Stimulated activated naive CD8-positive, alpha-beta T cell treated with anti-CD3 and anti-CD28 coated beads, Interleukin-15, Interleukin-2, amounts not matched to agents 100 ng/mL and 50 ng/mL, for 24 hours (primary cell): ENCODE data around the gene ASGR1.
"Not testable (repeated sequence)": the region's sequence is repeated elsewhere in the genome, so short reads cannot be mapped to it uniquely, and the experiment has no call there.

Experiments used
- H3K27ac Mint-ChIP-seq: one replicate; pipeline ENCODE4 v1.8.0; 2021; ENCODE audit warnings: mild to moderate bottlenecking, mixed read lengths
- H3K27me3 Mint-ChIP-seq: one replicate; pipeline ENCODE4 v1.8.0; 2021; ENCODE audit warnings: mixed read lengths
- H3K36me3 Mint-ChIP-seq: one replicate; pipeline ENCODE4 v1.8.0; 2021; ENCODE audit warnings: low read depth, mixed read lengths
- H3K4me1 Mint-ChIP-seq: one replicate; pipeline ENCODE4 v1.8.0; 2021; ENCODE audit warnings: low read depth, mixed read lengths
- H3K4me3 Mint-ChIP-seq: one replicate; pipeline ENCODE4 v1.8.0; 2021; ENCODE audit warnings: mild to moderate bottlenecking, mixed read lengths
- H3K9me3 Mint-ChIP-seq: one replicate; pipeline ENCODE4 v1.8.0; 2021; ENCODE audit warnings: mixed read lengths

ASGR1 gene

DNA sequence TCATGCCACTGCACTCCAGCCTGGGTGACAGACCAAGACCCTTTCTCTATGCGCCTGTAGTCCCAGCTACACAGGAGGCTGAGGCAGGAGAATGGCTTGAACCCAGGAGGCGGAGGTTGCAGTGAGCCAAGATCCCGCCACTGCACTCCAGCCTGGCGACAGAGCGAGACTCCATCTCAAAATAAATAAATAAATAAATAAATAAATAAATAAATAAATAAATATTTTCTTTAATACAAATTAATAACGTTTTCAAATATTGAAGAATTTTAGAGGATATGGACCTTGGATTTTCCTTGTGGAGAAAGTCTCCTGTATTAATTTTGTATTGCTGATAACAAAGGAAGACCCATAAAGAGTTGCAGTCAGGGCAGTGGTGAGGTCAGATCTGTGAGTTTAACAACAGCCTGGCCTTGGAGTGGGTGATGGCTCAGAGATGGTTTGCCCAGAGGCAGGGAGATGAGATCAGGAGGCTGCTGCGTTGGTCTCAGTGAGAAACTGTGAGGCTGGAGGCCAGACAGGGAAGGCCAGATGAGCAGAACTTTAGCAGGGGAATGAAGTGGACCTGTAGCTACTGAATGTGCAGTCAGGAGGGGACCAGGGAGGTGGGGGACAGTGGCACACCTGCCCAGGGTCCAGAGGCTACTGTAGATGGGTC lies 4.4 kb upstream of the ASGR1 start:
- no peak overlapping the region for H3K27ac Mint-ChIP-seq
- no peak overlapping the region for H3K4me3 Mint-ChIP-seq
- no peaks in the 10 kb centered on the region for H3K36me3 Mint-ChIP-seq
- no peaks in the 10 kb centered on the region for H3K4me1 Mint-ChIP-seq
- H3K27me3 Mint-ChIP-seq: no peaks in the 10 kb centered on the region
- H3K9me3 Mint-ChIP-seq: no peaks in the 10 kb centered on the region

DNA sequence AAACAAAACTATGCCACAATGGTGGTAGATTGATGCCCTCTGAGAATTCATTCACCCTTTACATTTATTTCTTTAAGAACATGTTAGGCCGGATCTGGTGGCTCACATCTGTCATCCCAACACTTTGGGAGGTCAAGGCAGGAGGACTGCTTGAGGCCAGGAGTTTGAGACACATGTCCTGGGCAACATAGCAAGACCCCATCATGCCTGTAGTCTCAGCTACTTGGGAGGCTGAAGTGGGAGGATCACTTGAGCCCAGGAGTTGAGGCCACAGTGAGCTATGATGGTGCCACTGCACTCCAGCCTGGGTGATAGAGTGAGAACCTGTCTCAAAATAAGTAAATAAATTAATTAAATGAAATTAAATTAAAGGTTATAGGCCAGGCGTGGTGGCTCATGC lies 2.9 kb upstream of the ASGR1 start:
- H3K4me3 Mint-ChIP-seq, H3K9me3 Mint-ChIP-seq, H3K36me3 Mint-ChIP-seq, H3K27ac Mint-ChIP-seq: not testable (repeated sequence)
- peaks cover 13% of the 10 kb centered on the region for H3K4me1 Mint-ChIP-seq
- peaks cover 12% of the 10 kb centered on the region for H3K27me3 Mint-ChIP-seq

GRCh38 chr17:7178973-7179316 lies 225 bp downstream of the ASGR1 start:
- Mint-ChIP-seq H3K4me1 (peaks cover 14% of the 10 kb centered on the region), H3K4me3 (no peak overlapping the region), H3K27ac (no peak overlapping the region), H3K27me3 (peaks cover 12% of the 10 kb centered on the region), H3K36me3 (no peaks in the 10 kb centered on the region), H3K9me3 (no peaks in the 10 kb centered on the region)

DNA sequence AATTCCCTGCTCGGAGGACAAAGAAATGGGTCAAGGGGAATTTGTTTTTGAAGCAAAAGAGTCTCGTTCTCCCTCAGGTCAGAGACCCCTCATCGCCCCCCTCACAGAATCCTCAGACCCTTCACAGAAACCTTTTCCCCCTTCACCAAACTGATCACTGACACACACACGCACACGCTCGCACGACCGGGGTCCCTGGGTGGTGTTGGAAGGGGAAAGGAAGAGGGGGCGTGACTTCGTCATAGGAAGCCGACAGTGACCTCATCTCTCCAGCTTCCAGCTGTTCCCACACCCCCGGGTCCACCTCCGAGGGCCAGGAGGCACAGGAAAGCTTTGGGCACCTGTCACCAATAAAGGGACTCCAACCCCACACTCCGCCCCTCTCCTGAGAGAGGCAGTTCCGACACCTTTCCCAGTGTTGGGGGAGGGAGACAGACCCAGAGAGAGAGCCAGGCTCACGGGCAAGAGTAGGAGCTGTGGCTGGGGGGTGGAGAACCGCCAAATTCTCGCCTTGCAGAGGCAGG lies 1.2 kb downstream of the ASGR1 start:
- Mint-ChIP-seq H3K4me1 (peaks cover 14% of the 10 kb centered on the region), H3K36me3 (no peaks in the 10 kb centered on the region), H3K9me3 (no peaks in the 10 kb centered on the region), H3K27ac (no peak overlapping the region), H3K27me3 (peaks cover 12% of the 10 kb centered on the region), H3K4me3 (peak overlapping the region; percentile 74)

DNA sequence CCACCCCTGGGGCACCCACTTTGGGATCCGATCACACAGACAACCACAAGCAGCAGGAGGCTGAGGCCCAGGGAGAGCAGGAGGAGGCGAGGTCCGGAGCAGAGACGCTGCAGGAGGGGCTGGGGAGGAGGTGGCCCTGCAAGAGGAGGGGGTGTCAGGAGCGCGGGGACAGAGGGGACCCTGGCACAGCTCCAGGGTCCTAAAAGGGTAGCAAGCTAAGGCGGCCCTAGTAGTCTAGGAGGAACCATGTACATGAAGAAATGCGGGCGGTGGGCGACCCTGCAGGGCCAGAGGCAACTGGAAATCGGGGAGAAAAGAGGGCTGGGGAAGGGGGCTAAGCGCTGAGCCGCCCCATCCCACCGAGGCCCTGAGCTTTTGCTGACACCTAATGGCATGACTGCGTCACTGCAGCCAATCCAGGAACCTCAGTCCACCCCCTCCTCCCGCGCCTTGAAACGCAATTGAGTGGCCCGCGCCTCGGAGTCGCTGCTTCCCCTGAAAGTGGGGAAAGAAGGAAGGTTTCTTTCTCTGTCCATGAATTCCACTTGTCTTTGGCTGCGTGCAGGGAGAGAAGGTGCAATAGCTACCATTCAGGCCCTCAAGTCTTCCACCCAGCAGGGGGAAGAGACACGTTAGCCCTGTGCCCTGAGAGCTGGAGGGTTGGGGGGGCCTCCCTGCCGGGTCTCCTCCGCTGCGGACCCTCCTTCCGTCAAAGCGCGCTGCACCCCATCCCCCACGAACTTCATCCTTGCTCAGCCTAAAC lies 1.8 kb downstream of the ASGR1 start:
- peak overlapping the region; percentile 74 for H3K4me3 Mint-ChIP-seq

GRCh38 chr17:7176841-7177190 lies 2.4 kb downstream of the ASGR1 start:
- Mint-ChIP-seq H3K27ac (no peak overlapping the region), H3K36me3 (no peaks in the 10 kb centered on the region), H3K9me3 (no peaks in the 10 kb centered on the region), H3K4me3 (no peak overlapping the region), H3K27me3 (peaks cover 12% of the 10 kb centered on the region), H3K4me1 (peaks cover 14% of the 10 kb centered on the region)

More for the DNA sequence above, 1.8 kb downstream of the ASGR1 start:
- Mint-ChIP-seq H3K27ac (no peak overlapping the region), H3K36me3 (no peaks in the 10 kb centered on the region), H3K4me1 (peaks cover 14% of the 10 kb centered on the region), H3K27me3 (peaks cover 12% of the 10 kb centered on the region), H3K9me3 (no peaks in the 10 kb centered on the region)

GRCh38 chr17:7176107-7176840 lies 2.9 kb downstream of the ASGR1 start:
- peaks cover 12% of the 10 kb centered on the region for H3K27me3 Mint-ChIP-seq
- H3K36me3 Mint-ChIP-seq: no peaks in the 10 kb centered on the region
- no peaks in the 10 kb centered on the region for H3K9me3 Mint-ChIP-seq
- H3K27ac Mint-ChIP-seq: no peak overlapping the region
- H3K4me3 Mint-ChIP-seq: no peak overlapping the region
- H3K4me1 Mint-ChIP-seq: peaks cover 14% of the 10 kb centered on the region

- Mint-ChIP-seq H3K27me3 (peaks cover 12% of the 10 kb centered on the region), H3K4me3 (no peak overlapping the region), H3K4me1 (peaks cover 14% of the 10 kb centered on the region), H3K27ac (no peak overlapping the region), H3K9me3 (no peaks in the 10 kb centered on the region), H3K36me3 (no peaks in the 10 kb centered on the region)
Measured at GRCh38 chr17:7175330-7175733, 3.8 kb downstream of the ASGR1 start.

GRCh38 chr17:7174603-7175326 lies 4.4 kb downstream of the ASGR1 start:
- H3K9me3 Mint-ChIP-seq: no peaks in the 10 kb centered on the region
- H3K27me3 Mint-ChIP-seq: peaks cover 12% of the 10 kb centered on the region
- H3K4me1 Mint-ChIP-seq: peaks cover 14% of the 10 kb centered on the region
- H3K36me3 Mint-ChIP-seq: no peaks in the 10 kb centered on the region
- H3K4me3 Mint-ChIP-seq: no peak overlapping the region
- no peak overlapping the region for H3K27ac Mint-ChIP-seq

GRCh38 chr17:7173687-7174602 lies 5.2 kb downstream of the ASGR1 start:
- H3K27ac Mint-ChIP-seq: no peak overlapping the region
- no peaks in the 10 kb centered on the region for H3K9me3 Mint-ChIP-seq
- peaks cover 12% of the 10 kb centered on the region for H3K27me3 Mint-ChIP-seq
- no peaks in the 10 kb centered on the region for H3K36me3 Mint-ChIP-seq
- no peak overlapping the region for H3K4me3 Mint-ChIP-seq
- peaks cover 14% of the 10 kb centered on the region for H3K4me1 Mint-ChIP-seq

GRCh38 chr17:7172522-7173191 lies 6.5 kb downstream of the ASGR1 start:
- not testable (repeated sequence) for H3K27me3 Mint-ChIP-seq, H3K4me3 Mint-ChIP-seq, H3K9me3 Mint-ChIP-seq, H3K4me1 Mint-ChIP-seq, H3K36me3 Mint-ChIP-seq, H3K27ac Mint-ChIP-seq

DNA sequence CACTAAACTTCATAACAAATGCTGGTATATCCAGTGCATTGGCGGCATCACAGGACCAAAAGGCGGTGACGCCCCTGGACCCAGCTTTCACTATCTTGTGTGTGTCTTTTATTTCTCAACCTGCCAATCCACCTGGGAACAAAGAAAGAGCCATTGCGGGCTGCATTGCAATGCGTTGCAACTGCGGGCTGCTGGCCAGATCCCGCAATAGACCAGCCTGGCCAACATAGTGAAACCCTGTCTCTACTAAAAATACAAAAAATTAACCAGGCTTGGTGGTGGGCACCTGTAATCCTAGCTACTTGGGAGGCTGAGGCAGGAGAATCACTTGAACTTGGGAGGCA lies 9.6 kb downstream of the ASGR1 start:
- H3K9me3 Mint-ChIP-seq, H3K4me1 Mint-ChIP-seq, H3K27me3 Mint-ChIP-seq, H3K4me3 Mint-ChIP-seq, H3K27ac Mint-ChIP-seq, H3K36me3 Mint-ChIP-seq: not testable (repeated sequence)

GRCh38 chr17:7168841-7169564 lies 10.2 kb downstream of the ASGR1 start:
- H3K4me3 Mint-ChIP-seq, H3K27me3 Mint-ChIP-seq, H3K9me3 Mint-ChIP-seq, H3K27ac Mint-ChIP-seq, H3K4me1 Mint-ChIP-seq, H3K36me3 Mint-ChIP-seq: not testable (repeated sequence)
